Measurements from ENCODE around the gene HIVEP1.

The HIVEP1 gene

GRCh38 chr6:12020187-12020791, 8.2 kb downstream of the HIVEP1 start:
- no peak for DNase-seq

- DNase-seq, result no peak
These were observed 10.4 kb downstream of the HIVEP1 start for GRCh38 chr6:12022481-12022880.

GRCh38 chr6:12022953-12023388, 10.9 kb downstream of the HIVEP1 start:
- DNase-seq, result no peak

- no peak for DNase-seq
These were observed 12.1 kb downstream of the HIVEP1 start for GRCh38 chr6:12024216-12024615.

- DNase-seq, result no peak
These were observed 12.8 kb downstream of the HIVEP1 start for GRCh38 chr6:12024699-12025434.

- DNase-seq, result no peak
These were observed 14.0 kb downstream of the HIVEP1 start for GRCh38 chr6:12026120-12026519.

GRCh38 chr6:12026833-12027232, 14.7 kb downstream of the HIVEP1 start:
- DNase-seq, result no peak

GRCh38 chr6:12028213-12028612, 16.1 kb downstream of the HIVEP1 start:
- no peak for DNase-seq

GRCh38 chr6:12029979-12030737, 18.0 kb downstream of the HIVEP1 start:
- DNase-seq, result no peak

GRCh38 chr6:12030993-12031550, 19.0 kb downstream of the HIVEP1 start:
- DNase-seq, result no peak

GRCh38 chr6:12032783-12033573, 20.9 kb downstream of the HIVEP1 start:
- DNase-seq, result no peak

- DNase-seq, result no peak
These were observed 21.7 kb downstream of the HIVEP1 start for GRCh38 chr6:12033770-12034169.

GRCh38 chr6:12034349-12034748, 22.2 kb downstream of the HIVEP1 start:
- no peak for DNase-seq

GRCh38 chr6:12034837-12035236, 22.7 kb downstream of the HIVEP1 start:
- DNase-seq, result no peak

- no peak for DNase-seq
These were observed 24.7 kb downstream of the HIVEP1 start for GRCh38 chr6:12036766-12037165.

GRCh38 chr6:12037798-12038197, 25.7 kb downstream of the HIVEP1 start:
- DNase-seq, result no peak

GRCh38 chr6:12039540-12040459, 27.7 kb downstream of the HIVEP1 start:
- no peak for DNase-seq

- no peak for DNase-seq
These were observed 35.2 kb downstream of the HIVEP1 start for GRCh38 chr6:12047304-12047703.

GRCh38 chr6:12047792-12048432, 35.8 kb downstream of the HIVEP1 start:
- no peak for DNase-seq

- no peak for DNase-seq
These were observed 36.5 kb downstream of the HIVEP1 start for GRCh38 chr6:12048609-12049008.

- no peak for DNase-seq
These were observed 37.1 kb downstream of the HIVEP1 start for GRCh38 chr6:12049165-12049564.
